Thoracic aorta (tissue), 2 donors: Measurements from ENCODE around the gene CD36. TPM values are rescaled to one million over a fixed set of nuclear protein-coding genes. Genes with fewer than 3 reads are reported as not detected.

Experiments used
- ATAC-seq: fragments of 150-250 bp; one replicate; pipeline ENCODE4 v1.8.0; 2017; ENCODE audit warnings: low read depth; ENCODE audit not compliant: insufficient number of reproducible peaks, low FRiP score
- DNase-seq: peaks from one replicate; pipeline ENCODE4 v3.0.0-alpha.2; 2020; ENCODE audit warnings: low spot score
- H3K27ac ChIP-seq, 2 donors: fragments of 200-600 bp; sonication (generic); 1 replicate in 1 of 2; 2 replicates in 1 of 2; pipeline ENCODE4 v1.5.1; 2016; ENCODE audit warnings: mild to moderate bottlenecking in 2 of 2, moderate library complexity in 2 of 2
- H3K27me3 ChIP-seq: fragments of 200-600 bp; sonication (generic); replicated peaks from 2 replicates; pipeline ENCODE4 v1.6.0; 2016; ENCODE audit warnings: mild to moderate bottlenecking; ENCODE audit not compliant: insufficient read depth
- H3K36me3 ChIP-seq: fragments of 200-600 bp; sonication (generic); one replicate; pipeline ENCODE4 v1.5.1; 2016
- H3K4me1 ChIP-seq, 2 donors: fragments of 200-600 bp; sonication (generic); 1 replicate in 1 of 2; 2 replicates in 1 of 2; pipeline versions ENCODE4 v1.5.1 to v1.6.0; 2016; ENCODE audit warnings: low read depth in 2 of 2, mild to moderate bottlenecking in 1 of 2; ENCODE audit not compliant: control insufficient read depth in 1 of 2
- H3K4me3 ChIP-seq: fragments of 200-600 bp; sonication (generic); 2 replicates; pipeline ENCODE4 v1.5.1; 2016; ENCODE audit warnings: mild to moderate bottlenecking
- H3K9me3 ChIP-seq: fragments of 200-600 bp; sonication (generic); 2 replicates; pipeline ENCODE4 v1.5.1; 2016
- total RNA-seq, 2 donors: library from RNA; depleted of rRNA; stranded (reverse); fragments of >200 nt; gene quantifications; one replicate each; pipeline versions ENCODE4 v1.1.0 to v1.2.3, GENCODE V29; 2016
- TF ChIP-seq, protein P1 (sequence below): fragments of 200-600 bp; sonication (generic); IDR thresholded peaks from one replicate; pipeline ENCODE4 v1.5.1; 2019; ENCODE audit warnings: antibody characterized with exemption

CD36 gene
- total RNA-seq, 2 donors from 2014 or later, result 68.6 to 94.8 TPM

- Histone ChIP-seq H3K4me3 (no peak overlapping the region), H3K36me3 (no peaks in the 10 kb centered on the region), H3K4me1 (peaks cover 6 to 31% of the 10 kb centered on the region in 2 donors), H3K27me3 (no peaks in the 10 kb centered on the region), H3K9me3 (no peaks in the 10 kb centered on the region), H3K27ac (no peak overlapping the region)
- DNase-seq, result no peak
- TF ChIP-seq, protein P1, sequence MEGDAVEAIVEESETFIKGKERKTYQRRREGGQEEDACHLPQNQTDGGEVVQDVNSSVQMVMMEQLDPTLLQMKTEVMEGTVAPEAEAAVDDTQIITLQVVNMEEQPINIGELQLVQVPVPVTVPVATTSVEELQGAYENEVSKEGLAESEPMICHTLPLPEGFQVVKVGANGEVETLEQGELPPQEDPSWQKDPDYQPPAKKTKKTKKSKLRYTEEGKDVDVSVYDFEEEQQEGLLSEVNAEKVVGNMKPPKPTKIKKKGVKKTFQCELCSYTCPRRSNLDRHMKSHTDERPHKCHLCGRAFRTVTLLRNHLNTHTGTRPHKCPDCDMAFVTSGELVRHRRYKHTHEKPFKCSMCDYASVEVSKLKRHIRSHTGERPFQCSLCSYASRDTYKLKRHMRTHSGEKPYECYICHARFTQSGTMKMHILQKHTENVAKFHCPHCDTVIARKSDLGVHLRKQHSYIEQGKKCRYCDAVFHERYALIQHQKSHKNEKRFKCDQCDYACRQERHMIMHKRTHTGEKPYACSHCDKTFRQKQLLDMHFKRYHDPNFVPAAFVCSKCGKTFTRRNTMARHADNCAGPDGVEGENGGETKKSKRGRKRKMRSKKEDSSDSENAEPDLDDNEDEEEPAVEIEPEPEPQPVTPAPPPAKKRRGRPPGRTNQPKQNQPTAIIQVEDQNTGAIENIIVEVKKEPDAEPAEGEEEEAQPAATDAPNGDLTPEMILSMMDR, result no peak
- ATAC-seq, result no peak
Observed at GRCh38 chr7:80725181-80725611, 86.8 kb downstream of the CD36 start.

Other genes with a start within 250 kb of the CD36 start
- not detected for gene GNAT3, start 126.6 kb upstream of the CD36 start, total RNA-seq